CD4-positive, alpha-beta T cell treated with Interleukin-1 beta for 1 hour (primary cell): Measurements from ENCODE around the gene PCDHGB7.
"Not testable (repeated sequence)": the region's sequence is repeated elsewhere in the genome, so short reads cannot be mapped to it uniquely, and the experiment has no call there.

Source experiments
- DNase-seq, 2 donors: peaks; one replicate each; pipeline ENCODE4 v3.0.0-alpha.2; 2020 to 2022

The PCDHGB7 gene

DNA sequence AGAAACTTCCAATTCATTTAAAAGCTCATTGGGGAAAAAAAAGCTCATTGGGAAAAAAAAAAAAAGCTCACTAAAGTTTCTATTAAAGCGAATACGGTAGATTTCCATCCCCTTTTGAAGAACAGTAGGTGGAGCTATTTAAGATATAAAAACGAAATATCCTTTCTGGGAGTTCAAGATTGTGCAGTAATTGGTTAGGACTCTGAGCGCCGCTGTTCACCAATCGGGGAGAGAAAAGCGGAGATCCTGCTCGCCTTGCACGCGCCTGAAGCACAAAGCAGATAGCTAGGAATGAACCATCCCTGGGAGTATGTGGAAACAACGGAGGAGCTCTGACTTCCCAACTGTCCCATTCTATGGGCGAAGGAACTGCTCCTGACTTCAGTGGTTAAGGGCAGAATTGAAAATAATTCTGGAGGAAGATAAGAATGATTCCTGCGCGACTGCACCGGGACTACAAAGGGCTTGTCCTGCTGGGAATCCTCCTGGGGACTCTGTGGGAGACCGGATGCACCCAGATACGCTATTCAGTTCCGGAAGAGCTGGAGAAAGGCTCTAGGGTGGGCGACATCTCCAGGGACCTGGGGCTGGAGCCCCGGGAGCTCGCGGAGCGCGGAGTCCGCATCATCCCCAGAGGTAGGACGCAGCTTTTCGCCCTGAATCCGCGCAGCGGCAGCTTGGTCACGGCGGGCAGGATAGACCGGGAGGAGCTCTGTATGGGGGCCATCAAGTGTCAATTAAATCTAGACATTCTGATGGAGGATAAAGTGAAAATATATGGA, 13.0 kb downstream of the PCDHGB7 start, which contains the start of gene PCDHGA12:
TSS of gene PCDHGA12 (plus strand) at position 176 of the 782 bp plus-strand sequence. CDS start at position 429, 253 bp downstream.
- DNase-seq, result peak; percentile 30 to 32

DNA sequence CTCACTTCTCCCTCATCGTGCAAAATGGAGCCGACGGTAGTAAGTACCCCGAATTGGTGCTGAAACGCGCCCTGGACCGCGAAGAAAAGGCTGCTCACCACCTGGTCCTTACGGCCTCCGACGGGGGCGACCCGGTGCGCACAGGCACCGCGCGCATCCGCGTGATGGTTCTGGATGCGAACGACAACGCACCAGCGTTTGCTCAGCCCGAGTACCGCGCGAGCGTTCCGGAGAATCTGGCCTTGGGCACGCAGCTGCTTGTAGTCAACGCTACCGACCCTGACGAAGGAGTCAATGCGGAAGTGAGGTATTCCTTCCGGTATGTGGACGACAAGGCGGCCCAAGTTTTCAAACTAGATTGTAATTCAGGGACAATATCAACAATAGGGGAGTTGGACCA, 13.8 kb downstream of the PCDHGB7 start:
- DNase-seq, result no peak

DNA sequence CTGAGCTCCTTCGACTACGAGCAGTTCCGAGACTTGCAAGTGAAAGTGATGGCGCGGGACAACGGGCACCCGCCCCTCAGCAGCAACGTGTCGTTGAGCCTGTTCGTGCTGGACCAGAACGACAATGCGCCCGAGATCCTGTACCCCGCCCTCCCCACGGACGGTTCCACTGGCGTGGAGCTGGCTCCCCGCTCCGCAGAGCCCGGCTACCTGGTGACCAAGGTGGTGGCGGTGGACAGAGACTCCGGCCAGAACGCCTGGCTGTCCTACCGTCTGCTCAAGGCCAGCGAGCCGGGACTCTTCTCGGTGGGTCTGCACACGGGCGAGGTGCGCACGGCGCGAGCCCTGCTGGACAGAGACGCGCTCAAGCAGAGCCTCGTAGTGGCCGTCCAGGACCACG, 14.8 kb downstream of the PCDHGB7 start:
- DNase-seq, result not testable (repeated sequence)

DNA sequence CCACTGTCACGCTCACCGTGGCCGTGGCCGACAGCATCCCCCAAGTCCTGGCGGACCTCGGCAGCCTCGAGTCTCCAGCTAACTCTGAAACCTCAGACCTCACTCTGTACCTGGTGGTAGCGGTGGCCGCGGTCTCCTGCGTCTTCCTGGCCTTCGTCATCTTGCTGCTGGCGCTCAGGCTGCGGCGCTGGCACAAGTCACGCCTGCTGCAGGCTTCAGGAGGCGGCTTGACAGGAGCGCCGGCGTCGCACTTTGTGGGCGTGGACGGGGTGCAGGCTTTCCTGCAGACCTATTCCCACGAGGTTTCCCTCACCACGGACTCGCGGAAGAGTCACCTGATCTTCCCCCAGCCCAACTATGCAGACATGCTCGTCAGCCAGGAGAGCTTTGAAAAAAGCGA, 15.2 kb downstream of the PCDHGB7 start:
- DNase-seq, result not testable (repeated sequence)

DNA sequence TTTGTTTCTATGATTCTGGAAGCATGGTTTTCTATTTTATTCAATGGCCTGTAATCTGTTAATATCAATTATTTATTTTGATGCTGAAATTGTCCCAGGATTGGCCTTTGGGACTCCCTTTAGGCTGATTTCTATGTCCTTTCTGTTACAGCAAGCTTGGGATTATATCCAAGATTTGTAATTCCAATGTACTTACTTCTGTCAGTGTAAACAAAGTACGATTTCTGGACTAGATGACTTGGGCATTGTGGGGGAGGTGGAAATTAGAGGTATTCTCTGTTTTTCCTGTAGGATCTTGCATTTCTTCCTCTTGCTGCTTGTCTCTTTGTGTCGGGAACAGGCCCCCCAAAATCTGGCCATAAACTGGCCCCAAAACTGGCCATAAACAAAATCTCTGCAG, 16.5 kb downstream of the PCDHGB7 start:
- no peak for DNase-seq

DNA sequence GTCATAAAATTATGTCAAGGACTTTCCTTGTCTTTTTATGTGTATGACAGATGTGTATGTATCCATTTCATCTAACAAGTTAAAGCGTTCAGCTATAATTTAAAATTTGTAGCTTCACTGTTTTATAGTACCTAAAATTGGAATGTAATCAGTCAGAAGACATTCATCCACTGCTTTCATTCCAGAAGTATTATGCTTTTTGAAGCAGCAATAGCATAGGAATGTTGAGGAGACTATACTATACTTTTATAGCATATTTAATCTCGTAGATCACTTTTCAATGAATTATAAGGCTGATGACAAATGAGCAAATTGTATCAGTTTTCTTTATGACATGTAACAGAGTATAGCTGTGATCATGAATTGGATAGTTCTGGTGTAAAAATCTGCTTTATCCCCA, 19.7 kb downstream of the PCDHGB7 start:
- DNase-seq, result no peak

DNA sequence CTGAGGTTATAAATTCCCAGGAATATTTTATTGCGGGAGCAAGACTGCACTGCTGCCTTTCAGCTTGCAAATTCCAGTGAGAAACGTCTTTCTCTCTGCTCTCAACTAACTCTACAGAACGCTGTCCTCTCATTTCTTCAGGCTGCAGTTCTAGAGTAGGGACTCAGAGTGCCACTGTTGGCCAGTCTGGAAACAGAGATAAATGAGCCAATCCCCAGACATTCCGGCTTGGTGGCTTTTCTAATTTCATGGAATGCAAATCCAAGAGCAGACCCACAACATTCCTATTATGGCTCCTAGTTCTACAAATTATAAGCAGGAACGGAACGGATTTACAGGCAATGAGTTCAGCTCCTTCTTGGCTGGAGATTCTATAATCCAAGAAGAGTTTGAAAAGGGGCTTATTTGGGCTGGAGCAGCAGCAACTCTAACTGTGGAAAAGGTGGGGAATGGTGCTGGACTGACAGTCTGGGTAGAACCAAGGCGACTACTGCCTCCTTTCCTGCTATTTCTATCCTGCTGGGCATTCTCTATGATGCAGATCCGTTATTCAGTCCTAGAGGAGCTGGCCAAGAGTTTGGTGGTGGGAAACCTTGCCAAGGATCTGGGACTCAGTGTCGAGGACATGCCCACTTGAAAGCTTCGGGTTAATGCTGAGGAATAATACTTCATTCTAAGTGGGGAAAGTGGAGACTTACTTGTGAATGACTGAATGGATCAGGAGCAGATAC, 22.1 kb downstream of the PCDHGB7 start:
- DNase-seq, result no peak

DNA sequence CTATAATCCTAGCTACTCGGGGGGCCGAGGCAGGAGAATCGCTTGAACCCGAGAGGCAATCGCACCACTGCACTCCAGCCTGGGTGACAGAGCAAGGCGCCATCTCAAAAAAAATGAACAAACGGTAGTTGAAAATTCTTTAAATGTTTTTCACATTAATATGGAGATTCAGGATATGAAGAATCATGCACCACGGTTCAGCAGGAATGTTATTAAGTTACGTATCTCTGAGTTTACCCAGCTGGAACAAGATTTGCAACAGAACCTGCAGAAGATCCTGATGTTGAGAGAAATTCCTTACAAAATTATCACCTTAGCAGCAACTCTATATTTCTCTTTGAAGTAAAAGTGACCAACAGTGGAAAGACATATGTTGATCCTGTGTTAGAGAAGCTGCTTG, 22.9 kb downstream of the PCDHGB7 start:
- no peak for DNase-seq

DNA sequence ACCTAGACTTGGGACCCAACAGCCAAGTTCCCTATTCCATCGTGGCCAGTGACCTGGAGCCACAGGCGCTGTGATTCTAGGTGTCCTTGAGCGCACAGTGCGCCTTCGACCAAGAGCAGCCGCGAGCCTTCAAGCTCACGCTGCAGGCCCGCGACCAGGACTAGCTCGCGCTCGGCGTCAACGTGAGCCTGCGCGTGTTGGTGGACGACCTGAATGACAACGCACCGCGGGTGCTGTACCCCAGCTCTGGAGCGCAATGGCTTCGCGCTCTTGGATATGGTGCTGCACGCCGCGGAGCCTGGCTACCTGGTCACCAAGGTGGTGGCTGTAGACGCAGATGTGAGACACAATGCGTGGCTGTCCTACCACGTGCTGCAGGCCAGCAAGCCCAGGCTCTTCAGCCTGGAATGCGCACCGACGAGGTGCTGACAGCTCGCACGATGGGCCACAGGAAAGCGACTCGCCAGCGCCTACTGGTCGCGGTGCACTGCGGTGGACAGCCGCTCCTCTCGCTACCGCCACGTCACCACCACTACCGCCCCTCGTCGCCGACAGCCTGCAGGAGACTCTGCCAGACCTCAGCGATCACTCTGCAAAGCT, 24.2 kb downstream of the PCDHGB7 start:
- DNase-seq, result no peak

DNA sequence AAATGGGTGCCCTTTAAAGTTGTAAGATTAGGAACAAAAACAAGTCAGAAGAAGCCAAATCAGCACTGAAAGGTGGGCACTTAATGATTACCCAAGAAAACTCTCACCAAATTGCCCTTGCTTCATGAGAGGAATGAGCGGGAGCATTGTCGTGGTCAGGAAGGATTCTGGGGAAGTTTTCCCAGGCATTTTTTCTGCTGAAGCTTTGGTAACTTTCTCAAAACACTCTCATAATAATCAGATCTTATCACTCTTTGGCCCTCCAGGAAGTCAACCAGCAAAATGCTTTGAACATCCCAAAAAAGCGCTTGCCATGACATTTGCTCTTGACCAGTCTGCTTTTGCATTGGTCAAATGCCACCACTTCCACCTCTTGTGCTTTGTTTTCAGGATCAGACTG, 47.9 kb downstream of the PCDHGB7 start:
- no peak for DNase-seq
